ACC112 (cell line): Measurements from ENCODE around the gene KTN1.

ENCODE experiments used
- H2AFZ ChIP-seq: fragments of 200-600 bp; sonication (generic); one replicate; pipeline ENCODE4 v1.6.0; 2017; ENCODE audit warnings: antibody characterized with exemption, low read length; ENCODE audit not compliant: unreplicated experiment
- H3K27ac ChIP-seq: fragments of 200-600 bp; sonication (generic); 2 replicates; pipeline ENCODE4 v1.5.1; 2014; ENCODE audit warnings: low read depth, mild to moderate bottlenecking, antibody characterized with exemption, low read length, moderate library complexity
- H3K27me3 ChIP-seq: fragments of 200-600 bp; sonication (generic); 2 replicates; pipeline ENCODE4 v1.6.1; 2014; ENCODE audit warnings: mild to moderate bottlenecking, antibody characterized with exemption, low read length, moderate library complexity, mixed read lengths; ENCODE audit not compliant: insufficient read depth
- H3K36me3 ChIP-seq: fragments of 200-600 bp; sonication (generic); 2 replicates; pipeline ENCODE4 v1.6.1; 2016; ENCODE audit warnings: mild to moderate bottlenecking, antibody characterized with exemption, low read length, moderate library complexity, mixed read lengths; ENCODE audit not compliant: insufficient read depth
- H3K4me1 ChIP-seq: fragments of 200-600 bp; sonication (generic); one replicate; pipeline ENCODE4 v1.6.1; 2016; ENCODE audit warnings: low read length, mixed read lengths; ENCODE audit not compliant: insufficient read depth, unreplicated experiment, control insufficient read depth
- H3K4me3 ChIP-seq: fragments of 200-600 bp; sonication (generic); 2 replicates; pipeline ENCODE4 v1.5.1; 2014; ENCODE audit warnings: mild to moderate bottlenecking, low read depth, low read length
- H3K79me2 ChIP-seq: fragments of 200-600 bp; sonication (generic); one replicate; pipeline ENCODE4 v1.6.0; 2016; ENCODE audit warnings: low read length; ENCODE audit not compliant: control insufficient read depth, unreplicated experiment, insufficient read depth

Gene KTN1

DNA sequence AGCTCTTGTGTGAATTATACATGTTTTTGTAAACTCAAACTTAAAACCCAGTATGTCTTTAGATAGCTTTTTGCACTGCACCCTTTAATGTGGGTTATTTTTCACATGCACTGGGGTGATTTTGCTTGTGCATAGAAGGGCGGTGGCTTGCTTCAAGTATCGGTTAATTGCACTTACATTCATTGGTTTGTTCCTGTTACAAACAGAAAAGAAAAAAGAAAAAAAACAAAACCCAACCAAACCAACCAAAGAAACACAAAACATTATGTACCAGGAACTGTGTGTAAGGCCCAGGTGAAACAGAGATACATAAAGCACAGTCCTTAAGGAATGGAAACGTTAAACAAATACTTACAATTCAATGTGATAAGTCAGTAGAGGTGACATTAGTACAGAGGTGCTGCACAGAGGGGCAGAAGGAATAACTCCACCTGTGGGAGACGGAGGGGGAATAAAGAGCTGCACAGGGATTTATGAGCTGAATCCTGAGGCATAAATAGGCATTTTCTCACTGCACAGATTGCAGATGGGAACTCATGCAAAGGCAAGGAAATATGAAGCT lies 151.4 kb downstream of the KTN1 start:
- H3K4me3 ChIP-seq = no peak overlapping the region
- H2AFZ ChIP-seq = no peak overlapping the region
- no peak overlapping the region for H3K27ac ChIP-seq
- H3K27me3 ChIP-seq = no peaks in the 10 kb centered on the region
- H3K4me1 ChIP-seq = no peaks in the 10 kb centered on the region
- H3K36me3 ChIP-seq = no peaks in the 10 kb centered on the region
- H3K79me2 ChIP-seq = no peaks in the 10 kb centered on the region

DNA sequence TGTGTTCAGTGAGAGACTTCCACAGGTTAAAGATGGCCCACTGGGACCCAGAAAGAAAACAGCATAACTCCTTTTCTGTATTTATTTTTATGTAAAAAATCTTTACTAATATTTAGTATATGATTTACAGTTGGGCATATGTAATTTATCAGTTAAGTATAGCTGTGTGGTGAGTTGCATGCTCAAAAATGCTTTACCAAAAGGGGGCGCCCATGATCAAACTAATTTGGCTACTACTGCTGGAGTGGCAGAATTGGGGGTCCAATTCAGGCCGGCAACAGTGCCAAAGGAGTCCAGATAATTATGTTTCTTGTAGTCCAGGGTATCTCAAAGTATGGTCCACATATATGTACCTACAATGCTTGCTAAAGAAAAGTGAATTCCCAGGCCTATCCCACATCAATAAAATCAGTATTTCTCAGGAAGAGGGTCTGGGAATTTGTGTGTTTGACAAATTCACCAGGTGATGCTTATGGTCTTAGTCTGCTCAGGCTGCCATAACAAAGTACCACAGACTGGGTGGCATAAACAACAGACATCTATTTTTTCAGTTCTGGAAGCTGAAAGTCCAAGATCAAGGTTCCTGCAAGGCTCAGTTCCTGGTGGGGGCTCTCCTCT lies 152.0 kb downstream of the KTN1 start:
- Histone ChIP-seq H2AFZ (no peak overlapping the region), H3K27ac (no peak overlapping the region), H3K36me3 (no peaks in the 10 kb centered on the region), H3K27me3 (no peaks in the 10 kb centered on the region), H3K4me3 (no peak overlapping the region), H3K4me1 (no peaks in the 10 kb centered on the region), H3K79me2 (no peaks in the 10 kb centered on the region)

DNA sequence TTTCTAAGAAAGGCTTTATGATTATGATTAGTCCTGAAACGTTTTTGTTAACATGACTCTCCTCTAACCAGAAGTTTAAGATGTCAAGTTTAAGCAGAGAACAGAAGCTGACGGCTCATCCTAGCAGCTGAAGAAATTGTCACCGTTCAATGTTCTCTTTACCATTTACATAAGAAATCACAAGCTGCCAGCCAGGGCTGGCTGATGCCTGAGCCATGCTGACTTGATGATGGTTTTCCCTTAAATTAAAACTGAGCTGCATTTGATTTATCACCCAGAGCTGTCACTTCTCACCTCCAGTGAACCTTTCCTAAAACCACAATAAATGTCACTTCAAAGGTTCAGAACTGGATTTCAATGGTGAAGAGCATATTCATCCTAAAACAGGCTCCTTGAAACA lies 153.6 kb downstream of the KTN1 start:
- Histone ChIP-seq H3K27ac (no peak overlapping the region), H2AFZ (no peak overlapping the region), H3K4me3 (no peak overlapping the region), H3K79me2 (no peaks in the 10 kb centered on the region), H3K4me1 (no peaks in the 10 kb centered on the region), H3K27me3 (no peaks in the 10 kb centered on the region), H3K36me3 (no peaks in the 10 kb centered on the region)
